Effector CD8-positive, alpha-beta T cell (primary cell): ENCODE data around the gene WDFY4.

Experiments
- DNase-seq: peaks from one replicate; lab custom pipeline; 2025; lab: John Stamatoyannopoulos, UW

The WDFY4 gene

DNA sequence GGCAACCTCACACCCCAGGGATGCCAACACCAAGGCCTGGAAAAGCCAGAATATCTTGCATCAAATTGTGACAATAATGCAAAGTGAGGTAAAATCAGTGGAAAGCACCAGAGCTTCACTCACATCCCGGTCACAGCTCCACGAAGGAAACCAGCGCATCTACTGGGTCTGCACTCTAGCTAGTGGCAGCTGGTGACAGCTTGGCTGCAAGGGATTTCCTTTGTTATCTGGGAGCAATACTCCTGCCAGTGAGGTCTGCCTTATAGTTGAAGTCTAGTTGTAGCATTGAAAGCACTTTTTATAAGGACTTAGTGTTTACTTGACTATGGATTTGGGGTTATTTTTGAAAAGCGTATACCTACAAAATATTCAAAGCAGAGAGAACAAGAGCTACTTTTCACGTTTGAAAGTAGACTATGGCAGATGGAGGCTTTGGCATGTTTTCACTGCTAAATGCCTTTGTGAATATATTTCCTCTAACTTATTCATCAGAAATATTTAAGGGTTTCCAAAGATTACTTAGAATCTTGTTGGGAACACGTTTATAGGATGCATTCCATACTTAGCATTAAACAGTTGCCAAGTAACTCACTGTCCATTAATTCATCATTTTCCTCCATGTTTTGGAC, 26.1 kb downstream of the WDFY4 start:
- no peak for DNase-seq

GRCh38 chr10:48711830-48712229, 27.2 kb downstream of the WDFY4 start:
- no peak for DNase-seq

- DNase-seq, result no peak
Measured at GRCh38 chr10:48714088-48714487, 29.4 kb downstream of the WDFY4 start.

- DNase-seq, result no peak
Measured at GRCh38 chr10:48716416-48716815, 31.7 kb downstream of the WDFY4 start.

GRCh38 chr10:48720611-48721010, 35.9 kb downstream of the WDFY4 start:
- DNase-seq, result no peak

GRCh38 chr10:48722153-48723145, 37.8 kb downstream of the WDFY4 start:
- no peak for DNase-seq

- DNase-seq, result no peak
Measured at GRCh38 chr10:48724127-48724526, 39.5 kb downstream of the WDFY4 start.

GRCh38 chr10:48725708-48726107, 41.0 kb downstream of the WDFY4 start:
- DNase-seq, result no peak

DNA sequence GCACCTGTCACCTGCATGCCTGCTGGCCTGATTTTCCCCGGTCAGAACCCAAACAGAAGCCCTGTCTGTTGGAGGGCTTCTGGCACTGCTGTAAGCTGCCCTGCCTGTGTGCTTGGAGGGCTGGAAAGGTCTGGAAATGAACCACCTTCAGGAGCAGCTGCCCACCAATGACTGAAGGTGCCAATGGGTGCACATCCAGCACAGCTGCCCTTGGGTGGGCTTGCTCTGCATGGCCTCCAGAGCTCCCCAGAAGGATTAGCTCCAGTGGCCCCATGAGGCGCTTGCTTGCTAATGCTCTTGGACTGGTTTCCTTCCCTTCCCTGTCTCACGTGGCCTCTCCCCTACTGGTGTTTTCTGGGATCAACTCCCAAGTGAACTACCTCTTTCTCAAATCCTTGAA, 43.2 kb downstream of the WDFY4 start:
- DNase-seq, result no peak

- DNase-seq, result no peak
Measured at GRCh38 chr10:48729222-48729621, 44.5 kb downstream of the WDFY4 start.

DNA sequence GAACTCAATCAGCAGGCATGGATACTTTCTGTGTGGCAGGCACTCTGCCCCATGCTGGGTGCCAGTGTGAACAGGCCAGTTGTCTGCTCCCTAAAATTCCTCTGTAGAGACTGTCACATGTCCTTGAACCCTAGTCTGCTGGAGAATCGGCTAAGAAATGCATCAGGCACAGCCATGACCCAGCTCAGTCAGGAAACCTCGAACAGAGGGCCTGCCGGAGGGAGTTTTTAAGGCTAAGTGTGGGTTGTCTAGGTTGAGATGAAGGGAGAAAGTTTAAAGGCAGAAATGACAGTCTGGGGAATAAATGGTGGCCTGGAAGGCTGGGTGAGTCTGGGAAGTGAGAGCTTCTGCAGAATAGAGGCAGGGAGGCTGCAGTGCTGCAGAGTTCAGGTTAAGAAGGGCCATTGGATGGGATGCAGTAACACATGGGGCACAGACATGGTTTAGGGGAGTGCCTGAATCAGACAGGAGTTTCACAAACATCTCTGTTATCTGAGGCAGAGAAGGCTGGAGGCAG, 45.3 kb downstream of the WDFY4 start:
- no peak for DNase-seq

DNA sequence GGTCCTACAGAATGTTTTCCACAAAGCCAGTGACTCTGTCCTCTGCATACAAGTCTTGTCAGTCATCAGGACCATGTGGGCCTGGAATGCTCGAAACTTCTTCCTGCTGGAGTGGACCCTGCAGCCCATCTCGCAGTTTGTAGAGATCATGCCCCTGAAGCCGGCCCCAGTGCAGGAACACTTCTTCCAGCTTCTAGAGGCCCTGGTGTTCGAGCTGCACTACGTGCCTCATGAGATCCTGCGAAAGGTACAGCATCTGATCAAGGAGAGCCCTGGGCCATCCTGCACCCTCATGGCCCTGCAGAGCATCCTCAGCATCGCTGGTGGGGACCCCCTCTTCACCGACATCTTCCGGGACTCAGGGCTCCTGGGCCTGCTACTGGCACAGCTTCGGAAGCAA, 46.5 kb downstream of the WDFY4 start:
- DNase-seq, result no peak

DNA sequence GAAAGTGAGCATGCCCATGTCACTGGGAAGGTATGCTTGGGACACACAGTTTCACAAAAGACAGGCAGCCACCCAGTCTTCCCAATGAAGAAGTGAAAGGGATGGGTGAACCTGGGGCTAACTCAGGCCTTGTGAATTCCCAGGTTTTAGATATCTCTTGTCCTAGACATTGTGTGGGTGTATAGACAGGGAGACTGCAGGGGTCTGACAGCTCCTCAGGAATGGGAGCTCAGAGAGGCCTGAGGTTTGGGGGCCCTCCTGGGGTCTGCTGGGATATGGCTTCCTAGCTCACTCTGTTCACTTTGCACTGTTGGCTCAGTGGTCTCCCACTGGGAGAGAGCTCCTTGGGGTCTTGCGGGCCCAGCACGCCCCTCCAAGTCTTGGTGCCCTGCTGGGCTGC, 47.0 kb downstream of the WDFY4 start:
- DNase-seq, result no peak

GRCh38 chr10:48733329-48733728, 48.7 kb downstream of the WDFY4 start:
- no peak for DNase-seq

DNA sequence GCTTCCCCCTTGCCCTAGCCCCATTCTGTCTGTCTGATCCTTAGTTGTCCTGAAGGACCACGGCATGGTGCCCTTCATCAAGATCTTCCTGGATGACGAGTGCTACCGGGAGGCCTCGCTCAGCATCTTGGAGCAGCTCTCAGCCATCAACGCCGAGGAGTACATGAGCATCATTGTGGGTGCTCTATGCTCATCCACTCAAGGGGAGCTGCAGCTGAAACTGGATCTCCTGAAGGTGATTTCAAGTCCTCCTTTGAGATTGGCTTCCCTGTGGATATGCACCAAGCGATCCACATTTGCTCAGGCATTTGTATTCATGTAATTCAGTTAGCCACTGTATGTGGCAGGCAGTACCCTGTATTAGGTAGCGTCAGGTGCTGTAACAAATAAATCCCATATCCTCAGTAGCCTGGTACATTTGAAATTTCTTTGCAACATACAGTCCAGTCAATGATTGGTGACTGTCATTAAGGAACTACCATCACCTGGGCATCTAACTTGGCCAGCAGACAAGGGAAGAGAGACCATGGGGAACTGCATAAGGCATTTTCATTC, 51.2 kb downstream of the WDFY4 start:
- no peak for DNase-seq

DNA sequence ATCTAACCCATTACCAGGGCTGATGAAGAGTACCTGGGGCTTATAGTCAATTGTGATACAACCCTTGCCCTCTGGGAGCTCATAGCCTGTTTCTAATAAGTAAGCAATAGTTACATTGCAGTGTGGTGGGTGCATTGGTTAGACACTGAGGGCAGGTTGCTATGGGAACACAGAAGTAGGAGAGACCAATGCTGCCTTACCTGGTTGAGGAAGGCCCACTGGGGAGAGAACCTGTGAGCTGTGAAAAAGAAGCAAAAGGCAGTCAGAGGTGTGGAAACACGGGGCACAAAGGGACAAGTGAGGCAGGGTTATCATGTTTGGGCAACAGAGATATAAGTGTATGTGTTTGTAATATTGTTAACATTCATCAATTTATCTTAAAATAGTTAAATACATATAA, 51.9 kb downstream of the WDFY4 start:
- DNase-seq, result no peak

GRCh38 chr10:48737886-48738285, 53.2 kb downstream of the WDFY4 start:
- no peak for DNase-seq

GRCh38 chr10:48739170-48739569, 54.5 kb downstream of the WDFY4 start:
- DNase-seq, result no peak

DNA sequence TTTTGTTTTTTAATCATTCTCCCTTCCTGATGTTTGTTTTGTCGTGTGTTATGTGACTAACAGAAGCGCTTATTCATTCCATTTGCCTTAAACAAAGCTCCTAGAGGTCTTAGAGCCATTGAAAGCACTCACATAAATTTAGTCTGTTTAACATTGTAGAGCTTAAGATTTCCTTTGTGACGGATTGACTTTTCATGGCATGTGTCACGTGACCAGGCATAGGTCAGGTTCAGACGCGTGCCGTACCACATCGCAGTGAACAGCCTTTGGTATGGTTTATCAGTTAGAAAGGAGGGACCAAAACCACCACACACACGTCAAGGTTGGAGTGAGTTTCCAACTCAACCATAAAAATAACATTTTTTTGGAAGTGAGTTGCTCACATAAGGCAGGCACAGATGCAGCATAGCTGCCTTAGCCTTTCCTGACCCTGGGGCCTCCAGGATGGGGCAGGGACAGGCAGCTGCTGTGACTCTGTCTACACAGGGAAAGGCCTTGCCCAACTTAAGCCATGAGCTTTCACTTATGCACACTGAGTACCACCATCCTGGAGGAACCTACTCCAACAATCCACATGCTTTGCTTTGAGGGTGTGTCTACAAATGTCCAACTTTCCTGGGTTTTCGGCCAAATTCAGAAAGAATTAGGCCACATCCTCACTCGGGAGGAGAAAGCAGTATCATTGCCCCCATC, 55.5 kb downstream of the WDFY4 start:
- DNase-seq, result no peak

DNA sequence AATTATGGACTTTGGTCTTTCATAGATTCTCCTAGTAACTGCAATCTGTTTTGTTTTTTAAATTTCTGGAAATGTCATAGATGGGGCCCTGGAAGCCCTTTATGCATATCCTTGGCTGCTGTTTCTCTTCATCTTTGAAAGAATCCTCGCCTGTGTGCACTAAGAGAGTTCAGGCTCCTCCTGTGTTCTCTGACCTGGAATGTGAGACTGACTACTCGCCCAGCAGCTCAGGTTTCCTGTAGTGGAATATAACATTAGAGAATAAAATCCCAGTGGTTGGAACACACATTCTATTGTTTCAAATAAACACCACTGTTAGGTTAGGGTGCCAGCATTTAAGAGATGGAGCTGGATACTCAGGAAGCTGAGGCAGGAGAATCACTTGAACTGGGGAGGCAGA, 56.3 kb downstream of the WDFY4 start:
- no peak for DNase-seq

DNA sequence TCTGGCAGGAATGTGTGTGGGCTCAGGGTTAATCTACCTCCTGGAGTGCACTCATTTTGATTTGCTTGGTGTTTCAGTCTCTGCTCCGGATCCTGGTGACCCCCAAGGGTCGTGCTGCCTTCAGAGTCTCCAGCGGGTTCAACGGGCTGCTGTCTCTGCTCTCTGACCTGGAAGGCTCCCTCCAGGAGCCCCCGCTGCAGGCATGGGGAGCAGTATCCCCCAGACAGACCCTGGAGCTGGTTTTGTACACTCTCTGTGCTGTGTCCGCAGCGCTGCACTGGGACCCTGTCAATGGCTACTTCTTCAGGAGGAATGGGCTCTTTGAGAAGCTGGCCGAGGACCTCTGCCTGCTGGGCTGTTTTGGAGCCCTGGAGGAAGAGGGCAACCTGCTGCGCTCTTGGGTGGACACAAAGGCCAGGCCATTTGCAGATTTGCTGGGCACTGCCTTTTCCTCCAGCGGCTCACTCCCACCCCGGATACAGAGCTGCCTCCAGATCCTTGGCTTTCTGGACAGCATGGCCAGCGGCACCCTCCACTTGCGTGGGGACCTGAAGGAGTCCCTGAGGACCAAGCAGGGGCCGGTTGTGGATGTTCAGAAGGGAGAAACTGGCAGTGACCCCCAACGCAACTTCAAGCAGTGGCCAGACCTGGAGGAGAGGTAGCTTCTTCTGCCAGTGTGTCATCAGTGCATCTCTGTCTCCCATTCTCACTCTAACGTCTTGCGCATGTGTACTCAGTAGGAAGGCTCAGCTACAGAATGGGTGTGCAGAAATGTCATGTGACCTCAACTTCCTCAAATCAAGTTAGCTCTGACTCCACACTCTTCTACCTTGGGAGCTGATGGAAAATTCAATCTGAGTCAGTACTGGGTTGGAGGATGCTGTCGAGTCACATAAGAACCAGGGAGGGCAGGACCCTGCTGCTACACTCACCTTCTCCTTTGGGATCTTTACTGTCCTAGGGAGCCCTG, 58.5 kb downstream of the WDFY4 start:
- DNase-seq, result no peak
